H7 (cell line): ENCODE results near the gene IL20. TPM values are rescaled to one million over a fixed set of nuclear protein-coding genes. Genes with fewer than 3 reads are reported as not detected.

Experiments
- DNase-seq: peaks from one replicate; pipeline ENCODE4 v3.0.0; 2012
- H3K27me3 ChIP-seq: 2 replicates; pipeline ENCODE4 v1.6.0; 2011; ENCODE audit warnings: mild to moderate bottlenecking, low read length; ENCODE audit not compliant: control insufficient read depth, insufficient read depth
- H3K36me3 ChIP-seq: replicated peaks from 2 replicates; pipeline ENCODE4 v1.5.1; 2011; ENCODE audit warnings: low read length; ENCODE audit not compliant: control insufficient read depth, insufficient read depth
- H3K4me3 ChIP-seq: 2 replicates; pipeline ENCODE4 v1.5.1; 2011; ENCODE audit warnings: low read depth, mild to moderate bottlenecking, control low read depth, low read length, moderate library complexity; ENCODE audit not compliant: insufficient read depth
- total RNA-seq: library from RNA; depleted of rRNA; stranded (reverse); fragments of >200 nt; shearing (Covaris generic); gene quantifications from 2 replicates; pipeline ENCODE4 v1.2.3, GENCODE V29; 2014; rRNA removed

IL20 gene
- total RNA-seq, 1 experiment from 2014 or later = not detected

DNA sequence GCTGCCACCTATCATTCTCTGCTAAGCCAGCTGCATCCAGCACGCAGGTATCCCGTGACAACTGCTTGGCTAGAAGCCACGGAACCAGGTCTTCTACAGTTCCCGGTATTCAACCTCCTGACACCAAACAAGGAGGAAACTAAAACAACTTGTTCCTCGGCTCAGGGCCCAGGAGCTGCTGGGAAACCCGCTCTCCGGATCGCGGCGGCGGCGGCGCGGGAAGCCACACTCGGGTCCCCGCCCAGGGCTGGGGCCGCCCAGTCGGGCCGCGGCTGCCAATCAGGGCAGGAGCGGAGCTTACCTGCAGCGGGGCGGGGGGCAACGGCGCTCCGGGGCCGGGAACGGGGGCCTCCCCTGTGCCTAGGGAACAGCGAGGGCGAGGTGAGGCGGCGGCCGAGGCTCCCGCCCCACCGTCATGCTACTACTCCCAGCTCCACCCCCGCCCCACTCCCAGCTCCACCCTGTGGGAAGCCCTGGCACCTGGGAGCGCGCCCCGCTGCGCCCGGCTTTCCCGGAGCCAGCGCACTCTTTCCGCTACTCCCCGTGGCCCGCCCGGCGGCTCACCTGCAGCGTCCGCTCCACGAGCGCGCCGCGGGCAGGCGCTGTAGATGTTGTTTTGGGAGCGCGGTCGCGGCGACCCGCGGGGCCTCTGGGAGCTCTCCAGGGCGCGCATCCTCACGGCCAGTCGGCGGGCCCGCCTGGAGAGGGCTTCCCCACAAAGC is 43.9 kb downstream of the IL20 start:
- DNase-seq = peak; percentile 95
- no peaks in the 10 kb centered on the region for H3K36me3 ChIP-seq
- H3K4me3 ChIP-seq = peak overlapping the region; percentile 60
- peaks cover 41% of the 10 kb centered on the region for H3K27me3 ChIP-seq

DNA sequence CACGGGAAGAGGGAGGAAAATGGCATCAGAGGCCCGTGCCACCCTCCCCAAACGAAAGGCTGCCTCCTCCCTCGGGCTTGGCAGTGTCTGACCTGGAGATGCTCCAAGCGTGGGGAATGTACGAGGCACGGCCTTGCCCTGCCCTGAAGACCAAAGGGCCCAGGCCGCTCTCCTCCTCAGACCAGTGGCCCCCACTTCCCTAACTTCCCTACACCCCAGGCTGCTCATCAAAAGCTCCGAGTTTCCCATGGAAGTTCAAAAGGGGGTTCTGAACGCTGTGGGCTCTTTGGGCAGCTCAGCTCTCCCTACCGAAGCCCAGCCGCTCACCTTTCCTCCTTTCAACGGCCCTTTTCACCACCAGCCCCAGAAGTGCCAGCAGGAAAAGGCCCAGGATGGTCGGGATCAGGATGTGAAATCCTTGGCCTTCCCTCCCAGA is 44.5 kb downstream of the IL20 start:
- Histone ChIP-seq H3K36me3 (no peaks in the 10 kb centered on the region), H3K27me3 (peaks cover 41% of the 10 kb centered on the region), H3K4me3 (peak overlapping the region; percentile 60)
- DNase-seq = peak; percentile 56

DNA sequence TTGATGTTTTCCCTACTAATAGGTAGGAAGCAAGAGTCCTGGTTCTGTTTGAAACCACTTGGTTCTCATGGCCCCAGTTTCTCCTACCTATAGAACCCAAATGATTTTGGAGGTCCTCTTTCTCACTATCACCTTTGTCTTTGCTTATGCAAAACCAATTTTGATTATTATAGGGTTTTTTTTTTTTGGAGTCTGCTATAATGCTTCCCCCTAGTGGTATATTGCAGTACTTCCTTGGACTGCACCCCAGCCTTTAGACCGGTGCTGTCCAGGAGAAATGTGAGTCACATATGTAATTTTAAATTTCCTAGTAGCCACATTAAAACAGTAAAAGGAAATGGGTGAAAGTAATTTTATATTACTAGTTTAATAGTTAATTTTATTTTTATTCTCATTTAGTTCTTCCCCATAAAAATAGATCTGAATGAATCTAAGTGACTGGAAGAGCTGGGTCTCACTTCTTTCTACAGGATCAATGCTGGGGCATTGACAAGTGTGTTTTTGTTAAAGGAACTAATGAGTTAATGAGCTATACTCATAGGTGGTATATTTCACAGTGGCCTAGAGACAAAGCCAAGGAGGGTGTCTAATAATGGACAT is 45.7 kb downstream of the IL20 start:
- DNase-seq = peak; percentile 67
- Histone ChIP-seq H3K36me3 (no peaks in the 10 kb centered on the region), H3K4me3 (no peak overlapping the region), H3K27me3 (peaks cover 41% of the 10 kb centered on the region)

DNA sequence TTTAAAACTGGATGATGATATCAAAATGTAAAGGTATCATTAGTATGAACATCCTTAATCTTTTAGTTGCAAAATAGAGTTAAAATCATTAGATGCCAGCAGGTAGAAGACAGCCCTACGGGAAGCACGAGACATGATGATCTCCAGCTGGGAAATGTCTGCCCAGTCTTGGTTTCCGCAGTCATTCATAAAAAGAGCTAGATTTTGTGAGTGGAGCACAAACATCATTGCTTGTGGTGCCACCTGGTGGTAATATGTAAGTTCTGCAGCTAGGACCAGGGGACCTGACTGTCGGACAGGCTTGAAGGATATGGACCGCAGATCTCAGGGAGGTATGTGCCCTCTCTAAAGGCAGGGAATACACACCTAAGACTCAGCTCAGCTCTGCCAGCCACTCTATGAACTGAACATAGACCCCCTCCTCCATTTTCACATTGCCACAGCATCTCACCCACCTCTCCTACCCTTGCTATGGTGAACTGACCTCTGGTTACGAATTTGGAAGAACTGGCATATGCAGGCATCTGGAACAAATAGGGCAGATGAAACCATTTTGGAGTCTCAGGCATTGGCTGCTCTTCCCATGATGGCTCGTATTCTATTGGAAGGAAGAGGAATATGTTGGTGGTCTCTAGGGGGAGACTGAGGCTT is 47.1 kb downstream of the IL20 start:
- no peak overlapping the region for H3K4me3 ChIP-seq
- H3K36me3 ChIP-seq = no peaks in the 10 kb centered on the region
- H3K27me3 ChIP-seq = peaks cover 35% of the 10 kb centered on the region
- DNase-seq = peak; percentile 79

DNA sequence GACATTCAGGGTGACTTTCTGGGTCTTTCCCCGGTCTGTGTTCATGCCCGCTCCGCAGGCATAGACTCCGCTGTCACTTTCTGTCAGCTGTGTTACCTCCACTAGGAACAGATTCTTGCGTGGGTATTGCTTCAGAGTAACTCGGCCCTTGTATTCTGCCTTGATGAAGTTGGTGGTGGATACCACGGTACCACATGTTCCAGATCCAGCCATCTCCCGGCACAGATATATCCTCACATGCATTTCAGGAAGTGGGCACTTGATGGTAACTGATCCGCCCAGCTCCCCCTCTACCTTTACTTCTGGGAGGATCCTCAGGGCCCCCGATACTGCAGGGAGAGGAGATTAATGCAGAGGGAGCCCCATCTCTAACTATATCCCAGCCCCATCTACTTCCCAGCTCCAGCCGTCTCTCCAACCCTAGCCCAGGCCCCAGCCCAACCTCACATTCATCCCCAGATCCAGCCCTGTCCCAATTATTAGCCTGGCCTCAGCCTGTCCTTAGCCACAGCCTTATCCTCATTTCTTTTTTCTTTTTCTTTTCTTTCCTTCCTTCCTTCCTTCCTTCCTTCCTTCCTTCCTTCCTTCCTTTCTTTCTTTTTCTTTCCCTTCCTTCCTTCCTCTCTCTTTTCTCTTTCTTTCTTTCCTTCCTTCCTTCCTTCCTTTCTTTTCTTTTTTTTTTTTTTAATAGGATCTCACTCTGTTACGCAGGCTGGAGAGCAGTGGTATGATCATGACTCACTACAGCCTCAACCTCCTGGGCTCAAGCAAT is 48.5 kb downstream of the IL20 start:
- peaks cover 22% of the 10 kb centered on the region for H3K27me3 ChIP-seq
- DNase-seq = no peak
- no peak overlapping the region for H3K4me3 ChIP-seq
- no peaks in the 10 kb centered on the region for H3K36me3 ChIP-seq

DNA sequence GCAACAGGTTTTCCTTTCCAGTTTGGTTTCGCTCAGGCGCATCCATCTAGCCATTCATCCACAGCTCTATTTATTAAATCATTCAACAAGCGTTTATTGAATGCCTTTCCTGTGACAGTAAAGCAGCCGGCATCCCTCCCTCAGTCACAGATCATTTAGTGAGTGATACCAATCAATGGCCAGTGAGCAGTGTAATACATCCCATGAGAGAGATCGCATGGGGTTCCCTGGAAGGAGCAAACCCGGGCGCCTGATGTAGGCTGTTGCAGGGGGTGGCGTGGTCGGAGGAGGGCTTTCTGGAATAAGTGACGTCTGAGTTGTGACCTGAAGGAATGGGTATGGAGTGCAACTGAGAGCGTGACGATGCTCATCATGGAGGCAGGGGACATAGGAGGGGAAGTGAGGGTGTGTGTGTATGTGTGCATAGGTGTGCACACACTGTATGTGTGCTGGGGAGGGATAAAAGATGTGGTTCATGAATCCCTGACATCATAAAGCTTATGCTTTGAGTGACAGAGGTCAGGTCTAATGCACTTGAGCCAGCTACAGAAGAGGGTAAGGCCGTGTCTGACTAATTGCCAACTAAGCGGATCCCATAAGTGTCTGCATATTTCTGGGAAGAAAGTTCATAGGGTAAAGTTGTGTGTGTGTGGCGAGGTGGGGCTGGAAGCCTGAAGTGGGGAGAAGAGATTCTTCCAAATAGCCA is 49.8 kb downstream of the IL20 start:
- no peak overlapping the region for H3K4me3 ChIP-seq
- DNase-seq = no peak
- no peaks in the 10 kb centered on the region for H3K36me3 ChIP-seq
- H3K27me3 ChIP-seq = peaks cover 9% of the 10 kb centered on the region

DNA sequence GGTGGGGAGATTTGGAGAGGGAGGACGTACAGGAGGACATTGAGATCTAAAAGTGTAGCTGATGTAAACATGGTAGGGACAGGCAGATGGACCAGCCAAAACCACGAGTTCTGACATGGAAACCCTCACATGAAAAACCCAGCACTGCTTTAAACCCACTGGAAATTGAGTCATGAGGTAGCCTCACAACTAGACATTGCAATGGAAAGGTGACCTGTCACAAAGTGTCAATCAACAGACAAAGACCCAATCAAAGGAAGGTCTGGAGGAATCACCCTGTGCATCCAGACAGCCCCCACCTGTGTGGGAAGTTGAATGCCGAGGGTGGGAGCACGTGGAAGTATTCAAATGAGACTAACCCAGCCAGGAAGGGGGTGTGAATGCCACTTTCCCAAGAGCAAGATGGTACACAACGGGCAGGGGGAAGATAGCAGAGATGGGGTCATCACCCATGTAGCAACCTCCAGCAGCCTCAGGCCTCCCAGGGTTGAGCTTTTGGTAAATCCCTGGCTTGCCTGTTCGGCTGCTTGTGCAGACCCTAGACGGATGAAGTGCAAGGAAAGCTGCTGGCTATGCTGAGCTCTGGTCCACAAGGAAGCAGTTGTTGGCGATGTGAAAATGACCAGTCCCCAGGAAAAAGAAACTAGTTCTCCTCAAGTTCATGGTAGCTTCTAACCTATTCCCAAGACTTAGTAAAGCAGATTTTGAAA is 50.7 kb downstream of the IL20 start:
- DNase-seq = no peak
- Histone ChIP-seq H3K36me3 (no peaks in the 10 kb centered on the region), H3K27me3 (peaks cover 2% of the 10 kb centered on the region; the same call in 1 of the 2 replicates), H3K4me3 (no peak overlapping the region)

DNA sequence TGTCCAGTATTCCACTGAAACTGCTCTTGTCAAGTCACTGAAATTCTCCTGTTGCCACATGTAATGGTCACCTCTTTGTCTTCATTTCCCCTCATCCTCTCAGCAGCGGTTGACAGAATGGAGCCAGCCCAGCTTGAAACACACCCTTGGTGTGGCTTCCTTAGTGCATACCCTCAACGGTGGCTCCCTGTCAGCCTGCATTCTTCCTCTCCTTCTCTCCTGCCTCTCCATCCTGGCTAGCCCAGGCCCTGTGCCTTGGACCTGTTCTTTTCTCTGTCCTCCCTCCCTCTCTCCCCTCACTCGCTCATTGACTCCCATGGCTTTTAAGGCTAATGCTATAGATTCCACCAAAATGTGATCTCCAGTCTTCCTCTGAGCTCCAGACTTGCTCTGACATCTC is 52.7 kb downstream of the IL20 start:
- Histone ChIP-seq H3K4me3 (no peak overlapping the region), H3K27me3 (peaks cover 2% of the 10 kb centered on the region; the same call in 1 of the 2 replicates), H3K36me3 (no peaks in the 10 kb centered on the region)
- DNase-seq = no peak

Other genes with a start within 250 kb of the IL20 start
- gene DYRK3, start 230.1 kb upstream of the IL20 start, total RNA-seq = 28.3 and 28.4 TPM in 2 replicates
- gene MAPKAPK2, start 180.7 kb upstream of the IL20 start, total RNA-seq = 67.7 and 77.8 TPM in 2 replicates
- gene IL19, start 94.8 kb upstream of the IL20 start, total RNA-seq = not detected in 2 replicates
- gene IL10, start 93.1 kb upstream of the IL20 start, total RNA-seq = not detected in 2 replicates
- not detected in 2 replicates for gene IL24, start 31.8 kb downstream of the IL20 start, total RNA-seq
- gene FCMR, start 56.3 kb downstream of the IL20 start, total RNA-seq = not detected in 2 replicates
- gene PIGR, start 80.8 kb downstream of the IL20 start, total RNA-seq = 0.03 TPM in 1 of 2 replicates, not detected in the other
- not detected in 2 replicates for gene FCAMR, start 104.8 kb downstream of the IL20 start, total RNA-seq
- 0.52 and 0.55 TPM in 2 replicates for gene C1orf116, start 167.1 kb downstream of the IL20 start, total RNA-seq
- gene YOD1, start 185.6 kb downstream of the IL20 start, total RNA-seq = 19.2 and 22.5 TPM in 2 replicates
- 12.7 and 16.6 TPM in 2 replicates for gene PFKFB2, start 187.7 kb downstream of the IL20 start, total RNA-seq
- not detected in 2 replicates for gene C4BPB, start 223.2 kb downstream of the IL20 start, total RNA-seq
- not detected in 2 replicates for gene C4BPA, start 238.6 kb downstream of the IL20 start, total RNA-seq